HEK293 (cell line): ENCODE results near the gene PRELID2.
A peak's percentile ranks its signal among the peaks of the same experiment; 100 is the strongest.

ENCODE experiments used
- CTCF ChIA-PET: fragments of 350-600 bp; formaldehyde crosslinking; extraction: SDS; loops from one replicate; lab custom pipeline; 2021; ENCODE audit warnings: antibody characterized with exemption; lab: Yijun Ruan, JAX
- POLR2A ChIA-PET: fragments of 300-600 bp; formaldehyde crosslinking; extraction: SDS; loops from one replicate; lab custom pipeline; 2020; ENCODE audit warnings: antibody characterized with exemption, inconsistent platforms; lab: Yijun Ruan, JAX
- H3K27ac ChIP-seq: fragments of 200-500 bp; sonication (Bioruptor generic); 2 replicates; pipeline ENCODE4 v1.5.1; 2014; ENCODE audit warnings: low read depth, low read length, control low read depth, inconsistent platforms; ENCODE audit errors: extremely low read depth
- H3K36me3 ChIP-seq, 2 experiments: fragments of 200-500 bp in 1 of 2; sonication (Bioruptor generic) in 1 of 2; 1 replicate in 1 of 2; 2 replicates in 1 of 2; pipeline ENCODE4 v1.5.1; 2014 to 2017; ENCODE audit warnings: inconsistent platforms in 2 of 2, low read length in 2 of 2; ENCODE audit not compliant: control insufficient read depth in 2 of 2, insufficient read depth in 1 of 2
- H3K4me1 ChIP-seq: fragments of 200-500 bp; sonication (Bioruptor generic); 2 replicates; pipeline ENCODE4 v1.5.1; 2014; ENCODE audit warnings: mild to moderate bottlenecking, low read length, inconsistent platforms; ENCODE audit not compliant: control insufficient read depth, insufficient read depth
- H3K4me3 ChIP-seq: 2 replicates; pipeline ENCODE4 v1.5.1; 2011; ENCODE audit warnings: low read depth, mild to moderate bottlenecking, control low read depth, low read length, moderate library complexity
- H3K9me3 ChIP-seq: fragments of 200-500 bp; sonication (Bioruptor generic); 2 replicates; pipeline ENCODE4 v1.5.1; 2014; ENCODE audit warnings: low read depth, low read length, inconsistent platforms; ENCODE audit not compliant: control insufficient read depth, insufficient read depth
- WT1 ChIP-seq: fragments of 450-650 bp; formaldehyde crosslinking; IDR thresholded peaks from 2 replicates; pipeline ENCODE4 v1.5.1; 2016; ENCODE audit warnings: missing biosample characterization, missing genetic modification characterization
- ZEB2 ChIP-seq: fragments of 450-650 bp; formaldehyde crosslinking; IDR thresholded peaks from 2 replicates; pipeline ENCODE4 v1.5.1; 2016; ENCODE audit warnings: missing biosample characterization, missing genetic modification characterization
- ZNF10 ChIP-seq: fragments of 450-650 bp; formaldehyde crosslinking; IDR thresholded peaks from 2 replicates; pipeline ENCODE4 v1.5.1; 2017; ENCODE audit warnings: missing biosample characterization, missing genetic modification characterization
- ZNF146 ChIP-seq: fragments of 450-650 bp; formaldehyde crosslinking; IDR thresholded peaks from 2 replicates; pipeline ENCODE4 v1.5.1; 2016; ENCODE audit warnings: missing biosample characterization, missing genetic modification characterization
- ZNF16 ChIP-seq: fragments of 450-650 bp; formaldehyde crosslinking; IDR thresholded peaks from 2 replicates; pipeline ENCODE4 v1.5.1; 2016; ENCODE audit warnings: low read depth, missing biosample characterization, missing genetic modification characterization
- ZNF169 ChIP-seq: fragments of 450-650 bp; formaldehyde crosslinking; IDR thresholded peaks from 2 replicates; pipeline ENCODE4 v1.5.1; 2016; ENCODE audit warnings: missing biosample characterization, missing genetic modification characterization
- ZNF202 ChIP-seq: fragments of 450-650 bp; formaldehyde crosslinking; IDR thresholded peaks from 2 replicates; pipeline ENCODE4 v1.5.1; 2016; ENCODE audit warnings: missing biosample characterization, missing genetic modification characterization, borderline replicate concordance
- ZNF239 ChIP-seq: fragments of 450-650 bp; formaldehyde crosslinking; IDR thresholded peaks from 2 replicates; pipeline ENCODE4 v1.5.1; 2016; ENCODE audit warnings: missing biosample characterization, missing genetic modification characterization
- ZNF366 ChIP-seq: fragments of 450-650 bp; formaldehyde crosslinking; conservative IDR thresholded peaks from 2 replicates; pipeline ENCODE4 v1.5.1; 2016; ENCODE audit warnings: missing biosample characterization, missing genetic modification characterization
- ZNF600 ChIP-seq: fragments of 450-650 bp; formaldehyde crosslinking; IDR thresholded peaks from 2 replicates; pipeline ENCODE4 v1.5.1; 2016; ENCODE audit warnings: missing biosample characterization, missing genetic modification characterization
- ZNF624 ChIP-seq: fragments of 450-650 bp; formaldehyde crosslinking; IDR thresholded peaks from 2 replicates; pipeline ENCODE4 v1.5.1; 2017; ENCODE audit warnings: missing biosample characterization, missing genetic modification characterization
- ZNF629 ChIP-seq: fragments of 450-650 bp; formaldehyde crosslinking; IDR thresholded peaks from 2 replicates; pipeline ENCODE4 v1.5.1; 2017; ENCODE audit warnings: missing biosample characterization, missing genetic modification characterization
- ZNF654 ChIP-seq: fragments of 450-650 bp; formaldehyde crosslinking; IDR thresholded peaks from 2 replicates; pipeline ENCODE4 v1.5.1; 2016; ENCODE audit warnings: low read depth, missing biosample characterization, missing genetic modification characterization
- ZNF830 ChIP-seq: fragments of 450-650 bp; IDR thresholded peaks from 2 replicates; pipeline ENCODE4 v1.5.0; 2018; ENCODE audit warnings: missing biosample characterization, missing genetic modification characterization, low read depth, mild to moderate bottlenecking, moderate library complexity
- TF ChIP-seq, protein P1 (sequence below): fragments of 450-650 bp; formaldehyde crosslinking; IDR thresholded peaks from 2 replicates; pipeline ENCODE4 v1.5.1; 2016; ENCODE audit warnings: missing biosample characterization, missing genetic modification characterization, borderline replicate concordance
- TF ChIP-seq, protein P2 (sequence below): fragments of 450-650 bp; formaldehyde crosslinking; IDR thresholded peaks from 2 replicates; pipeline ENCODE4 v1.5.1; 2016; ENCODE audit warnings: missing biosample characterization, missing genetic modification characterization
- TF ChIP-seq, protein P3 (sequence below): fragments of 450-650 bp; IDR thresholded peaks from 2 replicates; pipeline ENCODE4 v1.5.1; 2018; ENCODE audit warnings: missing biosample characterization, missing genetic modification characterization
- TF ChIP-seq, protein P4 (sequence below): fragments of 450-650 bp; formaldehyde crosslinking; IDR thresholded peaks from 2 replicates; pipeline ENCODE4 v1.5.1; 2017; ENCODE audit warnings: missing biosample characterization, missing genetic modification characterization
- TF ChIP-seq, protein P5 (sequence below): sonication (generic); formaldehyde crosslinking; IDR thresholded peaks from 2 replicates; pipeline ENCODE4 v1.8.1; 2022; ENCODE audit warnings: mild to moderate bottlenecking, moderate library complexity, missing genetic modification reagents
- TF ChIP-seq, protein P6 (sequence below): fragments of 450-650 bp; formaldehyde crosslinking; IDR thresholded peaks from 2 replicates; pipeline ENCODE4 v1.5.1; 2017; ENCODE audit warnings: missing biosample characterization, mild to moderate bottlenecking, missing genetic modification characterization, moderate library complexity

PRELID2 gene

DNA sequence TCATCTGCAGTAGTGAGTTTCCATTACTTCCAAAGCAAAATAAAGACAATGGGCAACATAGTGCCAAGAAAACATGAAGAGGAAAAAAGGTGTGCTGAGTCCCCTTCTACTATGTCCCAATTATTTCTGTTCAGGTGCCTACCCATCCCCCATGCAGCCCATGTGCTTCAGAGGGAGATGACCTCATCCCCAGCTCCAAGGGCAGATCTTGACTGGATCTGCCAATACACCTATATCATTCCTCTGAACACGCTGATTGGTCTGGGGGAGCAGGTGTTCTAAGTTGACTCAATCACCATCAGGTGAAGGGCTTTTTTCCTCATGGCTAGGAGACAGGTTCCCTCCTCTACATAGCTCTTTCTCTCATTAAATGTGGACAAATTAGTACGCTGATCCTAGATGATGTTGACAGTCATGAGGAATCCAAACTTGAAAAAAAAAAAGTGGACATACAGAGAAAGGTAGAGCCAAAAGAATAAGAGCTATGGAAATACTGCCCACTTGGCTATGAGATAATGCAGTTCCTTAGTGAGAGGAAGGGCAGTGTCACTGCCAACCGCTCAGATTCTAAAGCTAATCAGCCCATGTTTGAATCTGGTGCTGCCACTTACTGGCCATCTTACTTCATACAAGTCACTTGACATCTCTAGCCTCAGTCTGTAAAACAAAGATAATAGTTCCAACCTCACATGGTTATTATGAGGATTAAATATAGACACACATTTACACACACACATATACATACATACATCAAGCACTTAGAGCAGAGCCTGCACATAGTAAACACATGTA lies 23.1 kb downstream of the PRELID2 start:
- Histone ChIP-seq H3K4me1 (no peaks in the 10 kb centered on the region), H3K27ac (no peak overlapping the region), H3K9me3 (no peaks in the 10 kb centered on the region), H3K4me3 (no peak overlapping the region), H3K36me3 (peaks cover 8 to 10% of the 10 kb centered on the region in 2 experiments; a peak in 2 of 3 replicates)
- POLR2A ChIA-PET = no interaction called here
- TF ChIP-seq ZNF10 (tag by site-specific recombination) (peak; percentile 71; the same call in 1 of the 2 replicates), ZNF239 (tag by site-specific recombination) (no peak), ZNF654 (tag by site-specific recombination) (peak; percentile 69)
- TF ChIP-seq, protein P1, sequence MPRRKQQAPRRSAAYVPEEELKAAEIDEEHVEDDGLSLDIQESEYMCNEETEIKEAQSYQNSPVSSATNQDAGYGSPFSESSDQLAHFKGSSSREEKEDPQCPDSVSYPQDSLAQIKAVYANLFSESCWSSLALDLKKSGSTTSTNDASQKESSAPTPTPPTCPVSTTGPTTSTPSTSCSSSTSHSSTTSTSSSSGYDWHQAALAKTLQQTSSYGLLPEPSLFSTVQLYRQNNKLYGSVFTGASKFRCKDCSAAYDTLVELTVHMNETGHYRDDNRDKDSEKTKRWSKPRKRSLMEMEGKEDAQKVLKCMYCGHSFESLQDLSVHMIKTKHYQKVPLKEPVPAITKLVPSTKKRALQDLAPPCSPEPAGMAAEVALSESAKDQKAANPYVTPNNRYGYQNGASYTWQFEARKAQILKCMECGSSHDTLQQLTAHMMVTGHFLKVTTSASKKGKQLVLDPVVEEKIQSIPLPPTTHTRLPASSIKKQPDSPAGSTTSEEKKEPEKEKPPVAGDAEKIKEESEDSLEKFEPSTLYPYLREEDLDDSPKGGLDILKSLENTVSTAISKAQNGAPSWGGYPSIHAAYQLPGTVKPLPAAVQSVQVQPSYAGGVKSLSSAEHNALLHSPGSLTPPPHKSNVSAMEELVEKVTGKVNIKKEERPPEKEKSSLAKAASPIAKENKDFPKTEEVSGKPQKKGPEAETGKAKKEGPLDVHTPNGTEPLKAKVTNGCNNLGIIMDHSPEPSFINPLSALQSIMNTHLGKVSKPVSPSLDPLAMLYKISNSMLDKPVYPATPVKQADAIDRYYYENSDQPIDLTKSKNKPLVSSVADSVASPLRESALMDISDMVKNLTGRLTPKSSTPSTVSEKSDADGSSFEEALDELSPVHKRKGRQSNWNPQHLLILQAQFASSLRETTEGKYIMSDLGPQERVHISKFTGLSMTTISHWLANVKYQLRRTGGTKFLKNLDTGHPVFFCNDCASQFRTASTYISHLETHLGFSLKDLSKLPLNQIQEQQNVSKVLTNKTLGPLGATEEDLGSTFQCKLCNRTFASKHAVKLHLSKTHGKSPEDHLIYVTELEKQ (tag by site-specific recombination) = no peak
- TF ChIP-seq, protein P2, sequence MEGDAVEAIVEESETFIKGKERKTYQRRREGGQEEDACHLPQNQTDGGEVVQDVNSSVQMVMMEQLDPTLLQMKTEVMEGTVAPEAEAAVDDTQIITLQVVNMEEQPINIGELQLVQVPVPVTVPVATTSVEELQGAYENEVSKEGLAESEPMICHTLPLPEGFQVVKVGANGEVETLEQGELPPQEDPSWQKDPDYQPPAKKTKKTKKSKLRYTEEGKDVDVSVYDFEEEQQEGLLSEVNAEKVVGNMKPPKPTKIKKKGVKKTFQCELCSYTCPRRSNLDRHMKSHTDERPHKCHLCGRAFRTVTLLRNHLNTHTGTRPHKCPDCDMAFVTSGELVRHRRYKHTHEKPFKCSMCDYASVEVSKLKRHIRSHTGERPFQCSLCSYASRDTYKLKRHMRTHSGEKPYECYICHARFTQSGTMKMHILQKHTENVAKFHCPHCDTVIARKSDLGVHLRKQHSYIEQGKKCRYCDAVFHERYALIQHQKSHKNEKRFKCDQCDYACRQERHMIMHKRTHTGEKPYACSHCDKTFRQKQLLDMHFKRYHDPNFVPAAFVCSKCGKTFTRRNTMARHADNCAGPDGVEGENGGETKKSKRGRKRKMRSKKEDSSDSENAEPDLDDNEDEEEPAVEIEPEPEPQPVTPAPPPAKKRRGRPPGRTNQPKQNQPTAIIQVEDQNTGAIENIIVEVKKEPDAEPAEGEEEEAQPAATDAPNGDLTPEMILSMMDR (tag by site-specific recombination) = peak; percentile 38; the same call in 1 of the 2 replicates
- TF ChIP-seq, protein P3, sequence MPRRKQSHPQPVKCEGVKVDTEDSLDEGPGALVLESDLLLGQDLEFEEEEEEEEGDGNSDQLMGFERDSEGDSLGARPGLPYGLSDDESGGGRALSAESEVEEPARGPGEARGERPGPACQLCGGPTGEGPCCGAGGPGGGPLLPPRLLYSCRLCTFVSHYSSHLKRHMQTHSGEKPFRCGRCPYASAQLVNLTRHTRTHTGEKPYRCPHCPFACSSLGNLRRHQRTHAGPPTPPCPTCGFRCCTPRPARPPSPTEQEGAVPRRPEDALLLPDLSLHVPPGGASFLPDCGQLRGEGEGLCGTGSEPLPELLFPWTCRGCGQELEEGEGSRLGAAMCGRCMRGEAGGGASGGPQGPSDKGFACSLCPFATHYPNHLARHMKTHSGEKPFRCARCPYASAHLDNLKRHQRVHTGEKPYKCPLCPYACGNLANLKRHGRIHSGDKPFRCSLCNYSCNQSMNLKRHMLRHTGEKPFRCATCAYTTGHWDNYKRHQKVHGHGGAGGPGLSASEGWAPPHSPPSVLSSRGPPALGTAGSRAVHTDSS = no peak
- CTCF ChIA-PET = interaction anchor here (0.6 to 0.8 kb wide), 5 partner anchors 14 to 238 kb away, joined by 3 to 4 read pairs (median 3); no protein-coding TSS in a partner anchor

DNA sequence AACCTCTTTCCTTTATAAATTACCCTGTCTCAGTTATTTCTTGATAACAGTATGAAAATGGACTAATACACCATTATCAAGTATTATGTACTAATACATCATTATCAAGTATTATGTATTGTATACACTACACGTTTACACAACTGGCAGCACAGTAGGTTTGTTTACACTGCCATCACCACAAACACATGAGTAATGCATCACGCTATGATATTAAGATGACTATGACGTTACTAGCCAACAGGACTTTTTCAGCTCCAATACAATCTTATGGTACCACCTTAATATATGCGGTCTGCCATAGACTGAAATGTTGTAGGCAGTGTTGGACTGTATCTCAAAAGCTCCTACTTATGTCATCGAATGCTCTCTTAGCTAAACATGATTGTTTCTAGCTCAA lies 28.2 kb downstream of the PRELID2 start:
- H3K4me3 ChIP-seq = no peak overlapping the region
- H3K9me3 ChIP-seq = no peaks in the 10 kb centered on the region
- peaks cover 0 to 4% of the 10 kb centered on the region in 2 experiments; a peak in 2 of 3 replicates for H3K36me3 ChIP-seq
- ChIA-PET POLR2A (no interaction called here), CTCF (interaction anchor here (0.8 kb wide), 1 partner anchor 19 kb away, joined by 3 read pairs; no protein-coding TSS in a partner anchor)
- no peak overlapping the region for H3K27ac ChIP-seq
- TF ChIP-seq ZEB2 (tag by site-specific recombination) (no peak), ZNF830 (tag by site-specific recombination) (no peak), ZNF629 (tag by site-specific recombination) (no peak), ZNF16 (tag by site-specific recombination) (no peak), ZNF202 (tag by site-specific recombination) (no peak), ZNF146 (tag by site-specific recombination) (no peak), ZNF624 (tag by site-specific recombination) (no peak), WT1 (tag by site-specific recombination) (no peak), ZNF600 (tag by site-specific recombination) (no peak), ZNF366 (tag by site-specific recombination) (no peak), ZNF169 (no peak)
- TF ChIP-seq, protein P4, sequence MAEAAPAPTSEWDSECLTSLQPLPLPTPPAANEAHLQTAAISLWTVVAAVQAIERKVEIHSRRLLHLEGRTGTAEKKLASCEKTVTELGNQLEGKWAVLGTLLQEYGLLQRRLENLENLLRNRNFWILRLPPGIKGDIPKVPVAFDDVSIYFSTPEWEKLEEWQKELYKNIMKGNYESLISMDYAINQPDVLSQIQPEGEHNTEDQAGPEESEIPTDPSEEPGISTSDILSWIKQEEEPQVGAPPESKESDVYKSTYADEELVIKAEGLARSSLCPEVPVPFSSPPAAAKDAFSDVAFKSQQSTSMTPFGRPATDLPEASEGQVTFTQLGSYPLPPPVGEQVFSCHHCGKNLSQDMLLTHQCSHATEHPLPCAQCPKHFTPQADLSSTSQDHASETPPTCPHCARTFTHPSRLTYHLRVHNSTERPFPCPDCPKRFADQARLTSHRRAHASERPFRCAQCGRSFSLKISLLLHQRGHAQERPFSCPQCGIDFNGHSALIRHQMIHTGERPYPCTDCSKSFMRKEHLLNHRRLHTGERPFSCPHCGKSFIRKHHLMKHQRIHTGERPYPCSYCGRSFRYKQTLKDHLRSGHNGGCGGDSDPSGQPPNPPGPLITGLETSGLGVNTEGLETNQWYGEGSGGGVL (tag by site-specific recombination) = no peak
- TF ChIP-seq, protein P5, sequence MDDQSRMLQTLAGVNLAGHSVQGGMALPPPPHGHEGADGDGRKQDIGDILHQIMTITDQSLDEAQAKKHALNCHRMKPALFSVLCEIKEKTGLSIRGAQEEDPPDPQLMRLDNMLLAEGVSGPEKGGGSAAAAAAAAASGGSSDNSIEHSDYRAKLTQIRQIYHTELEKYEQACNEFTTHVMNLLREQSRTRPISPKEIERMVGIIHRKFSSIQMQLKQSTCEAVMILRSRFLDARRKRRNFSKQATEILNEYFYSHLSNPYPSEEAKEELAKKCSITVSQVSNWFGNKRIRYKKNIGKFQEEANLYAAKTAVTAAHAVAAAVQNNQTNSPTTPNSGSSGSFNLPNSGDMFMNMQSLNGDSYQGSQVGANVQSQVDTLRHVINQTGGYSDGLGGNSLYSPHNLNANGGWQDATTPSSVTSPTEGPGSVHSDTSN (CRISPR knock-in tag) = no peak
- TF ChIP-seq, protein P6, sequence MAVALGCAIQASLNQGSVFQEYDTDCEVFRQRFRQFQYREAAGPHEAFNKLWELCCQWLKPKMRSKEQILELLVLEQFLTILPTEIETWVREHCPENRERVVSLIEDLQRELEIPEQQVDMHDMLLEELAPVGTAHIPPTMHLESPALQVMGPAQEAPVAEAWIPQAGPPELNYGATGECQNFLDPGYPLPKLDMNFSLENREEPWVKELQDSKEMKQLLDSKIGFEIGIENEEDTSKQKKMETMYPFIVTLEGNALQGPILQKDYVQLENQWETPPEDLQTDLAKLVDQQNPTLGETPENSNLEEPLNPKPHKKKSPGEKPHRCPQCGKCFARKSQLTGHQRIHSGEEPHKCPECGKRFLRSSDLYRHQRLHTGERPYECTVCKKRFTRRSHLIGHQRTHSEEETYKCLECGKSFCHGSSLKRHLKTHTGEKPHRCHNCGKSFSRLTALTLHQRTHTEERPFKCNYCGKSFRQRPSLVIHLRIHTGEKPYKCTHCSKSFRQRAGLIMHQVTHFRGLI = no peak
- H3K4me1 ChIP-seq = no peaks in the 10 kb centered on the region
